Omental fat pad (tissue), 4 donors: ENCODE data around the gene STX19. TPM values are rescaled to one million over a fixed set of nuclear protein-coding genes. Genes with fewer than 3 reads are reported as not detected.
A peak's percentile ranks its signal among the peaks of the same experiment; 100 is the strongest.

Experiments
- ATAC-seq: fragments of 150-250 bp; one replicate; pipeline ENCODE4 v1.9.1; 2016; ENCODE audit warnings: mild to moderate bottlenecking, moderate library complexity; ENCODE audit not compliant: low FRiP score
- DNase-seq: peaks from one replicate; pipeline ENCODE4 v3.0.0-alpha.2; 2019; ENCODE audit warnings: low spot score
- CTCF ChIP-seq, 3 donors: fragments of 450-650 bp; IDR thresholded peaks; one replicate each; pipeline ENCODE4 v1.5.1; 2016 to 2017; ENCODE audit warnings: antibody characterized with exemption in 3 of 3, mild to moderate bottlenecking in 3 of 3, moderate library complexity in 2 of 3
- total RNA-seq, 4 donors: library from RNA; depleted of rRNA; stranded (reverse); fragments of >200 nt; gene quantifications; one replicate each; pipeline ENCODE4 v1.1.0, GENCODE V29; 2016

Gene STX19
- total RNA-seq, 4 donors from 2014 or later = not detected

GRCh38 chr3:94065819-94066480 is 37.6 kb upstream of the STX19 start:
- no peak for DNase-seq
- no peak for TF ChIP-seq CTCF (IDR thresholded peaks at IDR 0.05)
- no peak for ATAC-seq

DNA sequence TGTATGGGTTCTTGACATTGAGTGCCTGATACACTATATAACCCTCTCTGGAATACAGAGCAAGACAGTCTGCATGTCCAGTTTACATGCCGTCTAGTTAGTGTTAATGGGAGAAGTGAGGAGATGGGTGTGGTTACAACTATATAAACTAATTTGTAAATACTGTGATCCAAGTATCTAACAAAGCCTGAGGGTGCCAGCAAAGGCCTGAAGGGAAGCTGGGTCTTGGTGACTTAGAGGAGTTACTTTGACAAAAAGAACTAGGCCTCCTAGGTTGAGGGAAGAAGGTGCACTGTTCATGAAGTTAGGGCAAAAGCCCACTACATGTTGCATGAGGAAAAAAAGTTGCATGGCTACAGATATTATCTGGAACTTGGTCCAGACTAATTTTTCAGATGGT is 36.7 kb upstream of the STX19 start:
- DNase-seq (no peak), ATAC-seq (no peak)
- TF ChIP-seq CTCF (IDR thresholded peaks at IDR 0.05) = no peak

- DNase-seq (no peak), ATAC-seq (no peak)
- no peak for TF ChIP-seq CTCF (IDR thresholded peaks at IDR 0.05)
Observed at GRCh38 chr3:94064243-94064860, 36.0 kb upstream of the STX19 start.

- DNase-seq (no peak), ATAC-seq (no peak)
- no peak for TF ChIP-seq CTCF (IDR thresholded peaks at IDR 0.05)
Observed at GRCh38 chr3:94063496-94064119, 35.2 kb upstream of the STX19 start.

GRCh38 chr3:94062513-94063404 is 34.4 kb upstream of the STX19 start, which contains the start of the genes DHFR2 and NSUN3:
Gene DHFR2, minus strand, starts transcription at chr3:94062916. Its CDS starts 1,405 bp downstream, at chr3:94061511.
Gene NSUN3, plus strand, starts transcription at chr3:94063061. Its CDS starts 66 bp downstream, at chr3:94063127.
- DNase-seq (peak; percentile 73), ATAC-seq (peak; percentile 98)
- TF ChIP-seq CTCF (IDR thresholded peaks at IDR 0.05) = no peak

DNA sequence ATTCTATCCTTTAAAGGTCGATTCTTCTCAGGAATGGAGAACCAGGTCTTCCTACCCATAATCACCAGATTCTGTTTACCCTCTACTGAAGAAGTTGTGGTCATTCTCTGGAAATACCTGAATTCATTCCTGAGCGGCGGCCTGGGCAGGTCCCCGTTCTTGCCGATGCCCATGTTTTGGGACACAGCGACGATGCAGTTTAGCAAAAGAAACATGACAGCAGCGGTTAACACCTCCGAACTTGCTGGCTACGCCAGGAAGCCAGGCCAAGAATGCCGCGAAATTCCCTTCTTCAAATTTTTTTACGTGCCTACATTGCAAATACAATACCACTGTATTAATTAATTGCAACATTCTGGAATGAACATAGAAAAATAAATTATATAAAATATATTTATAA is 32.9 kb upstream of the STX19 start:
- no peak for TF ChIP-seq CTCF (IDR thresholded peaks at IDR 0.05)

More for the DNA sequence above, 32.9 kb upstream of the STX19 start:
- ATAC-seq = no peak
- no peak for DNase-seq
